COLO829 (cell line): ENCODE data around the gene RWDD1.
A peak's percentile ranks its signal among the peaks of the same experiment; 100 is the strongest.
"Not testable (repeated sequence)": the region's sequence is repeated elsewhere in the genome, so short reads cannot be mapped to it uniquely, and the experiment has no call there.

Source experiments
- DNase-seq: peaks from one replicate; pipeline ENCODE4 v3.0.0; 2012; ENCODE audit warnings: low spot score

RWDD1 gene

GRCh38 chr6:116561377-116562018 is 9.8 kb upstream of the RWDD1 start:
- peak; percentile 50 for DNase-seq

GRCh38 chr6:116562019-116562403 is 9.3 kb upstream of the RWDD1 start:
- DNase-seq: no peak

- no peak for DNase-seq
These were observed 8.7 kb upstream of the RWDD1 start for GRCh38 chr6:116562614-116563013.

- DNase-seq: no peak
These were observed 7.5 kb upstream of the RWDD1 start for GRCh38 chr6:116563830-116564229.

GRCh38 chr6:116564311-116564710 is 7.0 kb upstream of the RWDD1 start:
- DNase-seq: no peak

GRCh38 chr6:116564921-116565872 is 6.1 kb upstream of the RWDD1 start:
- DNase-seq: no peak

- no peak for DNase-seq
These were observed 3.2 kb upstream of the RWDD1 start for GRCh38 chr6:116568111-116568510.

GRCh38 chr6:116568821-116569755 is 2.2 kb upstream of the RWDD1 start:
- DNase-seq: no peak

GRCh38 chr6:116571683-116572000 is 338 bp downstream of the RWDD1 start:
- no peak for DNase-seq

GRCh38 chr6:116572162-116572561 is 858 bp downstream of the RWDD1 start:
- DNase-seq: peak; percentile 21

- DNase-seq: no peak
These were observed 3.9 kb downstream of the RWDD1 start for GRCh38 chr6:116575227-116575626.

- DNase-seq: no peak
These were observed 6.2 kb downstream of the RWDD1 start for GRCh38 chr6:116577486-116577885.

GRCh38 chr6:116578335-116578734 is 7.0 kb downstream of the RWDD1 start:
- no peak for DNase-seq

- no peak for DNase-seq
These were observed 7.8 kb downstream of the RWDD1 start for GRCh38 chr6:116579143-116579542.

GRCh38 chr6:116580198-116580597 is 8.9 kb downstream of the RWDD1 start:
- DNase-seq: no peak

- DNase-seq: no peak
These were observed 15.0 kb downstream of the RWDD1 start for GRCh38 chr6:116586276-116586675.

GRCh38 chr6:116586738-116587137 is 15.4 kb downstream of the RWDD1 start:
- no peak for DNase-seq

- no peak for DNase-seq
These were observed 23.9 kb downstream of the RWDD1 start for GRCh38 chr6:116595247-116595646.

GRCh38 chr6:116596815-116597214 is 25.5 kb downstream of the RWDD1 start:
- DNase-seq: no peak

GRCh38 chr6:116603916-116604315 is 32.6 kb downstream of the RWDD1 start:
- not testable (repeated sequence) for DNase-seq

- DNase-seq: not testable (repeated sequence)
These were observed 33.6 kb downstream of the RWDD1 start for GRCh38 chr6:116604868-116605267.

- no peak for DNase-seq
These were observed 34.6 kb downstream of the RWDD1 start for GRCh38 chr6:116605935-116606334.
